IMR-90 (cell line): ENCODE results near the gene SNAPC4. TPM values are rescaled to one million over a fixed set of nuclear protein-coding genes. Genes with fewer than 3 reads are reported as not detected.

Experiments used
- ATAC-seq: fragments of 200-7000 bp; cut with Tn5 transposase; 2 replicates; pipeline ENCODE4 v1.9.1; 2020; ENCODE audit warnings: low read depth, mild to moderate bottlenecking, moderate library complexity
- BruUV-seq: library from RNA; stranded (reverse); fragments of 400-500 nt; replicated peaks from 2 replicates; lab custom pipeline; 2021; lab: Mats Ljungman, UMichigan
- CTCF ChIA-PET: fragments of 300-600 bp; formaldehyde crosslinking; extraction: SDS; loops from one replicate; lab custom pipeline; 2021; ENCODE audit warnings: antibody characterized with exemption; lab: Yijun Ruan, JAX
- POLR2A ChIA-PET: fragments of 300-600 bp; sonication (Branson Sonifier 250); formaldehyde crosslinking; loops from one replicate; lab custom pipeline; 2022; ENCODE audit warnings: antibody characterized with exemption; ENCODE audit not compliant: unreplicated experiment; lab: Charles Lee
- DNase-seq: peaks from one replicate; pipeline ENCODE4 v3.0.0; 2013
- H2AFZ ChIP-seq: replicated peaks from 2 replicates; pipeline ENCODE3; 2013; ENCODE audit warnings: low read length, mild to moderate bottlenecking; ENCODE audit not compliant: poor library complexity
- H2AK5ac ChIP-seq: 2 replicates; pipeline ENCODE4 v1.6.1; 2013; ENCODE audit warnings: low read depth, low read length, inconsistent platforms
- H2AK9ac ChIP-seq: replicated peaks from 2 replicates; pipeline ENCODE3; 2013; ENCODE audit warnings: mild to moderate bottlenecking, low read depth, low read length, moderate library complexity; ENCODE audit not compliant: poor library complexity
- H2BK120ac ChIP-seq: 2 replicates; pipeline ENCODE4 v1.6.1; 2013; ENCODE audit warnings: low read depth, low read length, inconsistent platforms
- H2BK15ac ChIP-seq: 3 replicates; pipeline ENCODE4 v1.6.1; 2013; ENCODE audit warnings: low read depth, low read length, inconsistent platforms
- H2BK20ac ChIP-seq: 2 replicates; pipeline ENCODE4 v1.6.1; 2013; ENCODE audit warnings: low read depth, mild to moderate bottlenecking, inconsistent platforms, low read length, moderate library complexity
- H2BK5ac ChIP-seq: 2 replicates; pipeline ENCODE4 v1.6.1; 2013; ENCODE audit warnings: mild to moderate bottlenecking, low read depth, low read length, inconsistent platforms; ENCODE audit not compliant: poor library complexity, severe bottlenecking
- H3K14ac ChIP-seq: replicated peaks from 2 replicates; pipeline ENCODE4 v1.6.1; 2013; ENCODE audit warnings: low read depth, low read length, inconsistent platforms
- H3K18ac ChIP-seq: 2 replicates; pipeline ENCODE4 v1.6.1; 2013; ENCODE audit warnings: low read depth, low read length, control low read depth
- H3K23ac ChIP-seq: 2 replicates; pipeline ENCODE4 v1.6.1; 2013; ENCODE audit warnings: low read depth, low read length, inconsistent platforms
- H3K27ac ChIP-seq: 2 replicates; pipeline ENCODE4 v1.5.1; 2013; ENCODE audit warnings: mild to moderate bottlenecking, control low read depth, low read length; ENCODE audit not compliant: insufficient read depth
- H3K27me3 ChIP-seq: 2 replicates; pipeline ENCODE4 v1.6.1; 2013; ENCODE audit warnings: low read length; ENCODE audit not compliant: control insufficient read depth, insufficient read depth
- H3K36me3 ChIP-seq: 2 replicates; pipeline ENCODE4 v1.6.1; 2013; ENCODE audit warnings: low read length, mixed read lengths; ENCODE audit not compliant: control insufficient read depth, insufficient read depth
- H3K4ac ChIP-seq: 2 replicates; pipeline ENCODE4 v1.6.1; 2013; ENCODE audit warnings: low read depth, low read length, inconsistent platforms
- H3K4me1 ChIP-seq: 2 replicates; pipeline ENCODE4 v1.6.1; 2013; ENCODE audit warnings: low read length, mixed read lengths; ENCODE audit not compliant: control insufficient read depth, insufficient read depth
- H3K4me2 ChIP-seq: 2 replicates; pipeline ENCODE4 v1.6.1; 2013; ENCODE audit warnings: low read depth, mild to moderate bottlenecking, control low read depth, low read length, moderate library complexity
- H3K4me3 ChIP-seq: 2 replicates; pipeline ENCODE4 v1.5.1; 2013; ENCODE audit warnings: low read depth, mild to moderate bottlenecking, control low read depth, low read length, moderate library complexity; ENCODE audit not compliant: insufficient read depth
- H3K56ac ChIP-seq: 2 replicates; pipeline ENCODE4 v1.6.1; 2013; ENCODE audit warnings: low read length, inconsistent platforms; ENCODE audit not compliant: insufficient read depth; ENCODE audit errors: extremely low read depth
- H3K79me1 ChIP-seq, 2 experiments: 2 replicates each; pipeline ENCODE4 v1.6.1; 2013; ENCODE audit warnings: low read length in 2 of 2, inconsistent platforms in 1 of 2, low read depth in 1 of 2
- H3K9ac ChIP-seq: 2 replicates; pipeline ENCODE4 v1.6.1; 2013; ENCODE audit warnings: low read depth, low read length, control low read depth
- H3K9me1 ChIP-seq: 2 replicates; pipeline ENCODE4 v1.6.1; 2013; ENCODE audit warnings: low read length, inconsistent platforms; ENCODE audit not compliant: insufficient read depth
- H3K9me3 ChIP-seq: 2 replicates; pipeline ENCODE4 v1.6.1; 2013; ENCODE audit warnings: low read length; ENCODE audit not compliant: control insufficient read depth, insufficient read depth
- H4K20me1 ChIP-seq: 2 replicates; pipeline ENCODE4 v1.6.1; 2013; ENCODE audit warnings: low read length, inconsistent platforms; ENCODE audit not compliant: insufficient read depth
- H4K5ac ChIP-seq: 2 replicates; pipeline ENCODE4 v1.6.1; 2013; ENCODE audit warnings: mild to moderate bottlenecking, low read depth, low read length, control low read depth
- H4K8ac ChIP-seq, 2 experiments: 2 replicates each; pipeline ENCODE4 v1.6.1; 2013; ENCODE audit warnings: low read depth in 2 of 2, low read length in 2 of 2, control low read depth in 1 of 2, inconsistent platforms in 1 of 2
- H4K91ac ChIP-seq: 2 replicates; pipeline ENCODE4 v1.6.1; 2013; ENCODE audit warnings: low read depth, low read length, inconsistent platforms; ENCODE audit not compliant: insufficient read depth
- BHLHE40 ChIP-seq: fragments of 150-350 bp; IDR thresholded peaks from 2 replicates; pipeline ENCODE4 v1.6.1; 2016; ENCODE audit warnings: mild to moderate bottlenecking, low read depth, low read length
- CEBPB ChIP-seq: IDR thresholded peaks from 2 replicates; pipeline ENCODE4 v1.6.1; 2012; ENCODE audit warnings: low read depth, low read length, improper control_type of control experiment
- CHD1 ChIP-seq: IDR thresholded peaks from 2 replicates; pipeline ENCODE4 v1.6.1; 2012; ENCODE audit warnings: low read depth, low read length, improper control_type of control experiment
- ELK1 ChIP-seq: fragments of 150-350 bp; IDR thresholded peaks from 2 replicates; pipeline ENCODE4 v1.6.1; 2016; ENCODE audit warnings: low read depth, mild to moderate bottlenecking, low read length, moderate library complexity, borderline replicate concordance
- FOS ChIP-seq: fragments of 150-350 bp; IDR thresholded peaks from 2 replicates; pipeline ENCODE4 v1.6.1; 2016; ENCODE audit warnings: low read depth, low read length
- MAFK ChIP-seq: IDR thresholded peaks from 2 replicates; pipeline ENCODE4 v1.6.1; 2012; ENCODE audit warnings: low read depth, low read length, improper control_type of control experiment
- MAZ ChIP-seq: IDR thresholded peaks from 2 replicates; pipeline ENCODE4 v1.6.1; 2012; ENCODE audit warnings: low read depth, mild to moderate bottlenecking, low read length, improper control_type of control experiment, moderate library complexity, borderline replicate concordance
- MXI1 ChIP-seq: IDR thresholded peaks from 2 replicates; pipeline ENCODE4 v1.6.1; 2012; ENCODE audit warnings: low read depth, mild to moderate bottlenecking, low read length, moderate library complexity, borderline replicate concordance
- NFE2L2 ChIP-seq: fragments of 150-350 bp; IDR thresholded peaks from 2 replicates; pipeline ENCODE4 v1.6.1; 2016; ENCODE audit warnings: low read depth, mild to moderate bottlenecking, low read length
- RAD21 ChIP-seq: IDR thresholded peaks from 2 replicates; pipeline ENCODE4 v1.6.1; 2012; ENCODE audit warnings: low read length, improper control_type of control experiment
- RCOR1 ChIP-seq: IDR thresholded peaks from 2 replicates; pipeline ENCODE4 v1.6.1; 2012; ENCODE audit warnings: mild to moderate bottlenecking, low read length, improper control_type of control experiment; ENCODE audit not compliant: insufficient replicate concordance
- RFX5 ChIP-seq: IDR thresholded peaks from 2 replicates; pipeline ENCODE4 v1.8.0; 2012; ENCODE audit warnings: low read depth, mild to moderate bottlenecking, low read length, moderate library complexity
- SMC3 ChIP-seq: fragments of 150-350 bp; IDR thresholded peaks from 2 replicates; pipeline ENCODE4 v1.6.1; 2016; ENCODE audit warnings: low read depth, mild to moderate bottlenecking, antibody characterized with exemption, low read length, moderate library complexity
- USF2 ChIP-seq: fragments of 150-350 bp; IDR thresholded peaks from 2 replicates; pipeline ENCODE4 v1.6.1; 2017; ENCODE audit warnings: mild to moderate bottlenecking, antibody characterized with exemption, low read length, low read depth
- WGBS, 2 experiments: methylation state at CpG; one replicate each; pipeline versions ENCODE4 v1.1.5 to v1.1.7; 2013; ENCODE audit warnings: missing lambda C conversion rate in 2 of 2; ENCODE audit not compliant: insufficient read length in 1 of 2; ENCODE audit errors: extremely low coverage in 2 of 2; 5-methylcytosine and 5-hydroxymethylcytosine counted together
- dilution Hi-C: fragments of 300-500 bp; cut with HindIII; formaldehyde crosslinking; loops from one replicate; pipeline ENCODE4 v1.14.3; 2018; ENCODE audit warnings: low sequenced_read_pairs; ENCODE audit not compliant: unreplicated experiment
- in situ Hi-C: fragments of 300-500 bp; cut with MboI; formaldehyde crosslinking; loops from 3 replicates; pipeline ENCODE4 v1.14.3; 2019; ENCODE audit warnings: low sequenced_read_pairs, inconsistent platforms, mixed read lengths
- intact Hi-C: fragments of 100-400 bp; cut with micrococcal nuclease; formaldehyde crosslinking; loops from 2 replicates; pipeline ENCODE4 v1.10.0; 2022
- polyA plus RNA-seq, 3 experiments: library from polyadenylated mRNA; depleted of rRNA; stranded (reverse); fragments of >200 nt; gene quantifications; 2 replicates each; pipeline ENCODE4 v1.2.3, GENCODE V29; 2012; ENCODE audit warnings: low replicate concordance in 1 of 3
- total RNA-seq: library from RNA; depleted of rRNA; stranded (reverse); fragments of >200 nt; gene quantifications from 2 replicates; pipeline ENCODE4 v1.2.3, GENCODE V29; 2012
- TF ChIP-seq, protein P1 (sequence below): conservative IDR thresholded peaks from 2 replicates; pipeline ENCODE4 v1.5.1; 2012; ENCODE audit warnings: mild to moderate bottlenecking, low read depth, low read length, improper control_type of control experiment

Gene SNAPC4
- total and polyA plus RNA-seq, 2 of the 4 experiments (the other 2 are of a cell fraction): 2.5 to 6.5 TPM

GRCh38 chr9:136402067-136402466 lies 2.1 kb upstream of the SNAPC4 start:
- in situ Hi-C loops: loop anchor here (5.0 kb wide), 1 partner anchor 80 kb away; no protein-coding TSS in a partner anchor
- H3K4me1 ChIP-seq: peaks cover 9% of the 10 kb centered on the region
- peaks cover 14 to 25% of the 10 kb centered on the region in 2 experiments for H3K79me1 ChIP-seq
- H3K9ac ChIP-seq: no peak overlapping the region
- H3K27me3 ChIP-seq: no peaks in the 10 kb centered on the region
- no peak overlapping the region for H2BK20ac ChIP-seq
- no peak overlapping the region for H2AFZ ChIP-seq
- H2BK5ac ChIP-seq: no peak overlapping the region
- no peak overlapping the region for H3K4me3 ChIP-seq
- no peaks in the 10 kb centered on the region for H3K9me3 ChIP-seq
- intact Hi-C loops: loop anchor here (5.0 kb wide), 1 partner anchor 75 kb away; the partner anchor contains the start of gene GPSM1
- H3K36me3 ChIP-seq: peaks cover 42% of the 10 kb centered on the region
- no TSS peak for BruUV-seq
- no peak overlapping the region for H3K4me2 ChIP-seq
- no peak overlapping the region for H4K91ac ChIP-seq
- no peak overlapping the region for H3K56ac ChIP-seq
- H4K5ac ChIP-seq: no peak overlapping the region
- no peak overlapping the region for H3K14ac ChIP-seq
- no peak overlapping the region for H2BK120ac ChIP-seq
- 83% methylated on average over 6 of the region's 13 CpGs; no CpG with 5 or more reads in 1 of the 2 experiments for WGBS, 2 experiments
- no peak overlapping the region for H2BK15ac ChIP-seq
- dilution Hi-C loops: no loop called here
- H3K4ac ChIP-seq: no peak overlapping the region
- no peak for TF ChIP-seq CEBPB
- TF ChIP-seq RFX5: no peak
- no peak for TF ChIP-seq BHLHE40
- TF ChIP-seq FOS: no peak
- TF ChIP-seq MXI1: no peak
- no peak for TF ChIP-seq NFE2L2
- no peak for TF ChIP-seq CHD1
- TF ChIP-seq MAFK: no peak
- TF ChIP-seq SMC3: no peak
- no peak for TF ChIP-seq ELK1
- no peak for TF ChIP-seq USF2
- no peak for TF ChIP-seq RAD21
- TF ChIP-seq RCOR1: no peak
- TF ChIP-seq, protein P1, sequence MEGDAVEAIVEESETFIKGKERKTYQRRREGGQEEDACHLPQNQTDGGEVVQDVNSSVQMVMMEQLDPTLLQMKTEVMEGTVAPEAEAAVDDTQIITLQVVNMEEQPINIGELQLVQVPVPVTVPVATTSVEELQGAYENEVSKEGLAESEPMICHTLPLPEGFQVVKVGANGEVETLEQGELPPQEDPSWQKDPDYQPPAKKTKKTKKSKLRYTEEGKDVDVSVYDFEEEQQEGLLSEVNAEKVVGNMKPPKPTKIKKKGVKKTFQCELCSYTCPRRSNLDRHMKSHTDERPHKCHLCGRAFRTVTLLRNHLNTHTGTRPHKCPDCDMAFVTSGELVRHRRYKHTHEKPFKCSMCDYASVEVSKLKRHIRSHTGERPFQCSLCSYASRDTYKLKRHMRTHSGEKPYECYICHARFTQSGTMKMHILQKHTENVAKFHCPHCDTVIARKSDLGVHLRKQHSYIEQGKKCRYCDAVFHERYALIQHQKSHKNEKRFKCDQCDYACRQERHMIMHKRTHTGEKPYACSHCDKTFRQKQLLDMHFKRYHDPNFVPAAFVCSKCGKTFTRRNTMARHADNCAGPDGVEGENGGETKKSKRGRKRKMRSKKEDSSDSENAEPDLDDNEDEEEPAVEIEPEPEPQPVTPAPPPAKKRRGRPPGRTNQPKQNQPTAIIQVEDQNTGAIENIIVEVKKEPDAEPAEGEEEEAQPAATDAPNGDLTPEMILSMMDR: no peak
- no peak for TF ChIP-seq MAZ
- H3K27ac ChIP-seq: no peak overlapping the region
- H4K20me1 ChIP-seq: peaks cover 14% of the 10 kb centered on the region; the same call in 1 of the 2 replicates
- H3K23ac ChIP-seq: no peak overlapping the region
- H3K18ac ChIP-seq: no peak overlapping the region
- no peak overlapping the region for H4K8ac ChIP-seq
- ATAC-seq (no peak), DNase-seq (no peak)
- no peaks in the 10 kb centered on the region for H3K9me1 ChIP-seq
- CTCF ChIA-PET: interaction anchor here (0.7 to 0.9 kb wide), 2 partner anchors 37 to 89 kb away, joined by 3 read pairs; no protein-coding TSS in a partner anchor
- no peak overlapping the region for H2AK5ac ChIP-seq
- POLR2A ChIA-PET: no interaction called here
- no peak overlapping the region for H2AK9ac ChIP-seq
